Measurements from ENCODE around the gene POU4F1. TPM values are rescaled to one million over a fixed set of nuclear protein-coding genes. Genes with fewer than 3 reads are reported as not detected.

The POU4F1 gene
- total and polyA plus RNA-seq, 2 experiments from 2014 or later: 0.03 to 0.05 TPM

- TF ChIP-seq, protein P1, sequence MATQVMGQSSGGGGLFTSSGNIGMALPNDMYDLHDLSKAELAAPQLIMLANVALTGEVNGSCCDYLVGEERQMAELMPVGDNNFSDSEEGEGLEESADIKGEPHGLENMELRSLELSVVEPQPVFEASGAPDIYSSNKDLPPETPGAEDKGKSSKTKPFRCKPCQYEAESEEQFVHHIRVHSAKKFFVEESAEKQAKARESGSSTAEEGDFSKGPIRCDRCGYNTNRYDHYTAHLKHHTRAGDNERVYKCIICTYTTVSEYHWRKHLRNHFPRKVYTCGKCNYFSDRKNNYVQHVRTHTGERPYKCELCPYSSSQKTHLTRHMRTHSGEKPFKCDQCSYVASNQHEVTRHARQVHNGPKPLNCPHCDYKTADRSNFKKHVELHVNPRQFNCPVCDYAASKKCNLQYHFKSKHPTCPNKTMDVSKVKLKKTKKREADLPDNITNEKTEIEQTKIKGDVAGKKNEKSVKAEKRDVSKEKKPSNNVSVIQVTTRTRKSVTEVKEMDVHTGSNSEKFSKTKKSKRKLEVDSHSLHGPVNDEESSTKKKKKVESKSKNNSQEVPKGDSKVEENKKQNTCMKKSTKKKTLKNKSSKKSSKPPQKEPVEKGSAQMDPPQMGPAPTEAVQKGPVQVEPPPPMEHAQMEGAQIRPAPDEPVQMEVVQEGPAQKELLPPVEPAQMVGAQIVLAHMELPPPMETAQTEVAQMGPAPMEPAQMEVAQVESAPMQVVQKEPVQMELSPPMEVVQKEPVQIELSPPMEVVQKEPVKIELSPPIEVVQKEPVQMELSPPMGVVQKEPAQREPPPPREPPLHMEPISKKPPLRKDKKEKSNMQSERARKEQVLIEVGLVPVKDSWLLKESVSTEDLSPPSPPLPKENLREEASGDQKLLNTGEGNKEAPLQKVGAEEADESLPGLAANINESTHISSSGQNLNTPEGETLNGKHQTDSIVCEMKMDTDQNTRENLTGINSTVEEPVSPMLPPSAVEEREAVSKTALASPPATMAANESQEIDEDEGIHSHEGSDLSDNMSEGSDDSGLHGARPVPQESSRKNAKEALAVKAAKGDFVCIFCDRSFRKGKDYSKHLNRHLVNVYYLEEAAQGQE (IDR thresholded peaks at IDR 0.05; ENCODE audit: unreplicated experiment): no peak
Observed at GRCh38 chr13:78638216-78638615, 34.9 kb upstream of the POU4F1 start (continued).

GRCh38 chr13:78636495-78636894 lies 33.1 kb upstream of the POU4F1 start:
- no peak overlapping the region for H3K27ac ChIP-seq (ENCODE audit: low read depth)
- no peaks in the 10 kb centered on the region for H3K79me2 ChIP-seq (replicated peaks; ENCODE audit: insufficient read depth)
- no peaks in the 10 kb centered on the region for H4K20me1 ChIP-seq (replicated peaks; ENCODE audit: insufficient read depth)
- no peak overlapping the region for H2AFZ ChIP-seq
- DNase-seq (ENCODE audit: low spot score) (no peak), ATAC-seq (no peak)
- no peaks in the 10 kb centered on the region for H3K4me1 Mint-ChIP-seq
- H3K4me1 ChIP-seq (ENCODE audit: insufficient read depth): no peaks in the 10 kb centered on the region
- no peak overlapping the region for H3K4me2 ChIP-seq
- H3K4me3 ChIP-seq: no peak overlapping the region
- H3K27me3 Mint-ChIP-seq (ENCODE audit: insufficient read depth, low read depth, poor library complexity): no peaks in the 10 kb centered on the region
- peaks cover 49% of the 10 kb centered on the region for H3K36me3 Mint-ChIP-seq (ENCODE audit: low read depth)
- no peaks in the 10 kb centered on the region for H3K9me3 Mint-ChIP-seq
- H3F3A ChIP-seq (replicated peaks; ENCODE audit: low read depth): no peaks in the 10 kb centered on the region
- H3K36me3 ChIP-seq (ENCODE audit: insufficient read depth): 0 out of 2 replicates have a peak, but pooled peaks cover 9% of the 10 kb centered on the region
- no peaks in the 10 kb centered on the region for H3K9me2 ChIP-seq (ENCODE audit: insufficient read depth)
- H3K4me3 Mint-ChIP-seq: no peak overlapping the region
- no peaks in the 10 kb centered on the region for H3K27me3 ChIP-seq (ENCODE audit: insufficient read depth)
- no peak overlapping the region for H3K27ac Mint-ChIP-seq
- TF ChIP-seq EZH2phosphoT487 (IDR thresholded peaks at IDR 0.05; ENCODE audit: unreplicated experiment) (no peak), POLR2AphosphoS5 (IDR thresholded peaks at IDR 0.05; ENCODE audit: low read depth) (no peak), ZNF462 (CRISPR knock-in tag; IDR thresholded peaks at IDR 0.05) (no peak), ZNF331 (CRISPR knock-in tag; IDR thresholded peaks at IDR 0.05; ENCODE audit: low read depth) (no peak), EZH2 (IDR thresholded peaks at IDR 0.05; ENCODE audit: low read depth, unreplicated experiment) (no peak), CREB1 (CRISPR knock-in tag; IDR thresholded peaks at IDR 0.05; ENCODE audit: low read depth) (no peak), JUNB (IDR thresholded peaks at IDR 0.05; ENCODE audit: unreplicated experiment) (no peak), ETS1 (IDR thresholded peaks at IDR 0.05) (no peak)
- TF ChIP-seq, protein P1 (IDR thresholded peaks at IDR 0.05; ENCODE audit: unreplicated experiment): no peak
